ENCODE data around the gene EFNB2. TPM values are rescaled to one million over a fixed set of nuclear protein-coding genes. Genes with fewer than 3 reads are reported as not detected.

EFNB2 gene
- total and polyA plus RNA-seq, 2 of the 8 experiments (the other 6 are each of a cell fraction or from before 2014, with no cell fraction given) = 8.2 to 12.0 TPM

GRCh38 chr13:106560821-106561220, 25.4 kb upstream of the EFNB2 start:
- no peak overlapping the region for H2AFZ ChIP-seq (ENCODE audit: low read length)
- H3K56ac ChIP-seq (replicated peaks; ENCODE audit: insufficient read length, low read depth, low read length) = no peak overlapping the region
- peaks cover 54 to 99% of the 10 kb centered on the region in 2 experiments for H3K79me2 ChIP-seq (ENCODE audit: control insufficient read depth in 1 of 2, insufficient read depth in 2 of 2, low read length in 2 of 2)
- no peak overlapping the region for H2BK15ac ChIP-seq (ENCODE audit: low read length)
- H2BK120ac ChIP-seq (replicated peaks; ENCODE audit: low read depth, low read length) = no peak overlapping the region
- H4K91ac ChIP-seq (replicated peaks; ENCODE audit: insufficient read length, low read length) = no peak overlapping the region
- no peak overlapping the region for H4K8ac ChIP-seq (ENCODE audit: extremely low read depth, insufficient read depth, low read length)
- H3K9me3 ChIP-seq (ENCODE audit: insufficient read depth in 2 of 2, low read depth in 1 of 2, low read length in 1 of 2) = no peaks in the 10 kb centered on the region
- no peak overlapping the region for H3K4ac ChIP-seq (replicated peaks; ENCODE audit: insufficient read length, low read depth, low read length)
- H3K36me3 ChIP-seq (ENCODE audit: control insufficient read depth in 2 of 4, insufficient read depth in 4 of 4, low read length in 3 of 4) = peaks cover 9 to 36% (median 31%) of the 10 kb centered on the region in 4 experiments; a peak in 7 of 8 replicates
- H3K14ac ChIP-seq (ENCODE audit: insufficient read length) = no peak overlapping the region
- ChIA-PET POLR2A (ENCODE audit: partially characterized antibody) (no interaction called here), CTCF (ENCODE audit: partially characterized antibody) (no interaction called here)
- WGBS, 2 experiments (ENCODE audit: extremely low coverage in 1 of 2, insufficient coverage in 1 of 2, insufficient read length in 1 of 2, insufficient replicate concordance in 2 of 2, low coverage in 1 of 2, low lambda C conversion rate in 2 of 2, missing lambda C conversion rate in 1 of 2) = 92% methylated on average over 1 of the region's 1 CpG; no CpG with 5 or more reads in 1 of the 2 experiments
- no peak overlapping the region for H2AK5ac ChIP-seq (ENCODE audit: low read depth, low read length)
- no peak overlapping the region for H3K27ac ChIP-seq (ENCODE audit: low read depth, low read length)
- peaks cover 3% of the 10 kb centered on the region; the same call in 1 of the 2 replicates for H3K23me2 ChIP-seq (ENCODE audit: low read depth, low read length)
- H2BK20ac ChIP-seq (ENCODE audit: low read length) = no peak overlapping the region
- TF ChIP-seq JUN (IDR thresholded peaks at IDR 0.05; ENCODE audit: low read depth, low read length) (no peak), CBX8 (IDR thresholded peaks at IDR 0.05; ENCODE audit: borderline replicate concordance, low read depth, low read length) (no peak)
- H3K23ac ChIP-seq (ENCODE audit: insufficient read length) = no peak overlapping the region
- no peak overlapping the region; a peak in 1 of 4 replicates for H3K4me2 ChIP-seq (ENCODE audit: insufficient read depth in 1 of 2, low read depth in 2 of 2, low read length in 2 of 2)
- DNase-seq (ENCODE audit: low read depth in 1 of 2, low spot score in 2 of 2) (no peak), FAIRE-seq (no peak)
- H3K27me3 ChIP-seq (replicated peaks in 1 of 4; ENCODE audit: control insufficient read depth in 3 of 4, extremely low read depth in 1 of 4, insufficient read depth in 3 of 4, low read length in 3 of 4) = no peaks in the 10 kb centered on the region
- H3K9ac ChIP-seq (replicated peaks in 1 of 4; ENCODE audit: extremely low read depth in 1 of 4, low read depth in 3 of 4, low read length in 3 of 4) = no peak overlapping the region
- H4K20me1 ChIP-seq (replicated peaks in 1 of 2; ENCODE audit: control insufficient read depth in 1 of 2, insufficient read depth in 2 of 2, low read length in 2 of 2) = peaks cover 27 to 52% of the 10 kb centered on the region in 2 experiments
- no peaks in the 10 kb centered on the region for H3K79me1 ChIP-seq (ENCODE audit: low read depth, low read length)
- no peak overlapping the region for H4K5ac ChIP-seq (ENCODE audit: insufficient read length, low read depth, low read length)
- no peak overlapping the region for H3K18ac ChIP-seq (ENCODE audit: extremely low read depth, low read length)
- H3K4me3 ChIP-seq (ENCODE audit: extremely low read depth in 1 of 4, insufficient read depth in 2 of 4, low read depth in 3 of 4, low read length in 4 of 4) = no peak overlapping the region
- H3K4me1 ChIP-seq (replicated peaks in 1 of 4; ENCODE audit: control insufficient read depth in 3 of 4, insufficient read depth in 4 of 4, low read length in 3 of 4) = peaks cover 2 to 15% (median 12%) of the 10 kb centered on the region in 4 experiments; a peak in 6 of 7 replicates
- no peak overlapping the region for H2BK5ac ChIP-seq (ENCODE audit: low read depth, low read length)
- no peak overlapping the region for H2BK12ac ChIP-seq (ENCODE audit: low read depth, low read length)

All from H1 (cell line).